CD4-positive, alpha-beta T cell treated with Interleukin-1 beta for 1 hour (primary cell): Measurements from ENCODE around the gene VGLL1.

Source experiments
- DNase-seq, 2 donors: peaks; one replicate each; pipeline ENCODE4 v3.0.0-alpha.2; 2020 to 2022

The VGLL1 gene, protein sequence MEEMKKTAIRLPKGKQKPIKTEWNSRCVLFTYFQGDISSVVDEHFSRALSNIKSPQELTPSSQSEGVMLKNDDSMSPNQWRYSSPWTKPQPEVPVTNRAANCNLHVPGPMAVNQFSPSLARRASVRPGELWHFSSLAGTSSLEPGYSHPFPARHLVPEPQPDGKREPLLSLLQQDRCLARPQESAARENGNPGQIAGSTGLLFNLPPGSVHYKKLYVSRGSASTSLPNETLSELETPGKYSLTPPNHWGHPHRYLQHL

DNA sequence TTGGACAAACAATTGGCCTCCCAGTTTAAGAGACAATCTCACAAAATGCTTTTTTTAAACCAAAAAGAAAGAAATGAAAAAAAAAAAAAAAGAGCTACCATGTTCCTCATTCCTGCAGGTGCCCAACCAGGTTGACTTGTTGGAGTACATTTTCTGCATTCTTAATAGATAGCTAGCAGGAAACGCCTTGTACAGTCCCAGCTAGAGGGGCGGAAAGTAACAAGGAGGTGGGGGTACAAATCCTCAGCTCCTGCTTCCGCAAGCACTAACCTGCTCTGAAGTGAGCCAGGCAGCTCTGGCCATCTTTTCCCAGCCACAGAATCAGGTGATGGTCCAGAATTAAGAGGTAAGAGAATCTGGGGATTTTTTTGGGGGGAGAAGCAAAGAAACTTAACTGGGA lies at the start of gene VGLL1:
VGLL1 (plus strand) TSS at position 265 of the 400 bp plus-strand sequence. CDS start 3,806 bp downstream, outside the sequence.
- no peak for DNase-seq

DNA sequence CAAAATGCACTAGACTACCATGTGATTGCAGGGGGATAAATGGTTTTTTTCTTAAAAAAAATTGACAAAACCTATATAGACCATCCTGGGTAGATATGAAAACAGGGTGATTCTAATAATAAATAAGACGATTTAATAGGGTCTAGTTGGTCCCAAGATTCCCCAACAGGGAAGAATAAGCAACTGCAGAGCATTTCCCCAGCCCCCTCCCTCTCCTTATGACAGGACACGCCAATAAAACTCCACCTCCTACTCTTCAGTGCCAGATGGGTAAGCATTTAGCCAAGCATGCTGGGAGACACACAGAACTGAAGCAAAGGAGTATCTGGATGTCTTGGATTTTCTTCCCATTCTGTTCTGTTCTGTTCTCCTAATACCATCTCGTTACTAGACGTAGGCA lies 44.4 kb upstream of the VGLL1 start, which contains the start of gene BRS3:
BRS3 (plus strand) TSS at position 301 of the 400 bp plus-strand sequence. CDS start 168 bp downstream, outside the sequence.
- no peak for DNase-seq

DNA sequence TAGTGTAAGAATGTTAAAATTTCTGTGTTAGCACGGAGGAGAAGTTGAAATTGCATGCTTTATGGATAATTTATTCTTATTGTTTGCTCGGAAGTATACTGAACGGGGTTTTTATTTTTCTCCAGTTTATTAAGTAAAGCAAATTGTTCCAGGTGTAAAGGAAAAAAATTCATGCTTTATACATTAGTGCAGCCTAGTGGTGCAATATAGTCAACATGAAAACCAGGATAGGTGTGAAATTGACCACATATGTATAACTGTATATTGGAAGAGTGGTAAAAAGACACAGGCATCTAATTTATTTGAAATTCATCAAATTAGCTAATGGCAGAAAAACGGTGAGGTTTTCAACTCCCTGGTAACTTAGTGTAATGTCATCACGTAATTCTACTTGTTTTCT lies 43.3 kb upstream of the VGLL1 start:
- DNase-seq, result no peak

DNA sequence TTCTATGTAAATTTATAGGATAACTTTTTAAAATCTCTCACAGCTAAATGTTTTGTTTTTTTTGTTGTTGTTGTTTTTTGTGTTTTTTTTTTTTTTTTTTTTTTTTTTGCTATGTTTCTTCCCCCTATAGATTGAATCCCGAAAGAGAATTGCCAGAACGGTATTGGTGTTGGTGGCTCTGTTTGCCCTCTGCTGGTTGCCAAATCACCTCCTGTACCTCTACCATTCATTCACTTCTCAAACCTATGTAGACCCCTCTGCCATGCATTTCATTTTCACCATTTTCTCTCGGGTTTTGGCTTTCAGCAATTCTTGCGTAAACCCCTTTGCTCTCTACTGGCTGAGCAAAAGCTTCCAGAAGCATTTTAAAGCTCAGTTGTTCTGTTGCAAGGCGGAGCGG lies 40.2 kb upstream of the VGLL1 start:
- no peak for DNase-seq

DNA sequence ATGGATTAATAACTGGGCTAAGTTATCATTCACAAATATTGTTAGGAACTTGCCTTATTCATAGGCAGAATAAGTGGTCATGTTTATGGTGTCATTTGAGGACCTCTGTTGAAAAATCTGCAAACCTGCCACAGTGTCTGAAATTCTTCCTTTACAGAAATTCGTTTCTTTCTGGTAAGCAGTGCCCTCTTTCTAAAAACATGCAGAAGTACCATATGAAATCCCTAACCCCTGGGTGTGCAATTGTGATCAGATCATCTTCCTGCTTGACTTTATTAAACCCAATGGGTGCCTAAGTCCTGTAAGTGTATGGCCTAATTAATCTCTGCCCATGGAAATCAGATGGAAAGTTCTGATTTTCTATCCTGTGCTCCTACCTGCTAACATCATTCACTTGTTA lies 39.0 kb upstream of the VGLL1 start:
- no peak for DNase-seq

DNA sequence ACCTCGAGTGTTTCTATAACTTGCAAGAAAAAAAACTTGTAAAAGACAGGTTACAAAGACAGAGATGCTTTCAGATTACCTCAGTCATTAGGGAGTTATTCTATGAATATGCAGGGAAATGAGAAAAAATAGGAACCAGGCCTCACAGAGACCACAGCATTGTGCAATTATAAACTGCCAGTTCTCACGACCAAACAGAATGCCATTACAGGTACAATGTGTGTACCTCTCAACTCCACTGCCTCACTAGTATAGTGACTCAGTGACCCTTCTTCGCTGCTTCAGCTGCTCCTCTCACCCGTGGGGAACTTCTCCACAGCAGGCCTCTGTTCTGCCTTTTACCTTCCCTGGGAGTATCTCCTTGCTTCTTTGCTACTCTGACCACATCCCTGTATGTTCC lies 37.0 kb upstream of the VGLL1 start:
- no peak for DNase-seq

DNA sequence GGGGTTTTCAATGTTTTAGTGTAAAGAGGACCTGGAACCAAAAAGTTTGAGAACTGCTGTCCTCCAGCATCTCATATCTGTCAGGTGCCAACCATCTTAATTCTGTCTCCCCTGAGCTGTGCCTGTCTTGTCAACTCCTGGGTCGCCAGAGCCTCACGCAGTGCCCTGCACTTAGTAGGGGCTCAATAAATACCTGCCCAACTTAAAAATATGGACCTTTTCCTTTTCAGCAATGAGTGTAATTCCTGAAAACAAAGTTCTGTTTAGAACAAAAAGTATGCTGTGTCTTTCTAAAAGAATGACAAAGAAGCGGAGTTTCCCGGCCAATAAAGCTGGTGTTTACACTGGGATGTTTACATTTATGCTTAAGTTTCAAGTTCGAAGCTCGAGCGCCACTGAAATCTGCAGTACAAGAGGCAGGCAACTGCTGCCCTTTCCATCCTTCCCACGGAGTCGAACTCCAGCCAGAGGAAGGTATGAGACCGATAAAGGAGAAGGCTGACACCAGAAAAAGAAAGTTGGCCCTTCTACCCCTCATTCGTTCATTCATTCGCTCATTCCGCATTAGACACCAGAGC lies 35.7 kb upstream of the VGLL1 start:
- no peak for DNase-seq

DNA sequence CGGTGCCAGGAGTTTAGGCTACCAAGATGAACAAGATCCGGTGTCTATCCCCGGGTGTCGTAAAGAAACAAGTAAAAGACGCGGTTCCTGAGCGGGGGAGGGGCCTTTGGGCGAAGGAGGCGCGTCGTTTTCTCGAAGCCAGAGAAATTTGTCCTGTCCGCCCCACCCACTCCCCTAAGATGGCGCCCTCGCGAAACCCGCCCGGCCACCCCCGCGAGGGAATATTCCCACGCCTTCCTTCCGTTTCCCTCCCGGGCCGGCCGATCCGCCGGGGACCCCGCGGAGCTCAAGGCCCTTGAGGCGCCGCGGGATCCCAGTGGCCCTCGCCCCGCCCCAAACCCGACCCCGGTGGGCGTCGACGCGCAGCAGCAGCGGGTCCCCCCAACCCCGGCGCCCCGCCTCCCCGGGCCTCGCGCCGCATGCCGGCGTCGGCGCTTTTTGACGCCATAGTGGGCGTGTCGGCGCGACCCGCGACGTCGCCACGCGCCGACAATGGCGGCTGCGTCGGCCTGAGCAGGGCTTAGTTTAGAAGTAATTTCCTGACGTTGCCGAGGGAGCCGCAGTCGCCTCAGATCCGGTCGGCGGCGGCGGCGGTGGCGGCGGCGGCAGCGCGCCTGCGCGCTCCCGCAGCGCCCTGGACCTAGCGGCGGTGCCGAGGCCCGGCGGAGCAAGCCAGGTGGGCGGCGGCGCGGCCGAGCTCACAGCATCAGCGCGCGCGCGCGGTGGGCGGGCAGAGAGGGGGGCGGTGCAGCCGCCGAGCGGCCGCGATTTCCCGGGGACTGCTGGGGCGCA lies 35.1 kb upstream of the VGLL1 start:
- DNase-seq, result peak; percentile 90

DNA sequence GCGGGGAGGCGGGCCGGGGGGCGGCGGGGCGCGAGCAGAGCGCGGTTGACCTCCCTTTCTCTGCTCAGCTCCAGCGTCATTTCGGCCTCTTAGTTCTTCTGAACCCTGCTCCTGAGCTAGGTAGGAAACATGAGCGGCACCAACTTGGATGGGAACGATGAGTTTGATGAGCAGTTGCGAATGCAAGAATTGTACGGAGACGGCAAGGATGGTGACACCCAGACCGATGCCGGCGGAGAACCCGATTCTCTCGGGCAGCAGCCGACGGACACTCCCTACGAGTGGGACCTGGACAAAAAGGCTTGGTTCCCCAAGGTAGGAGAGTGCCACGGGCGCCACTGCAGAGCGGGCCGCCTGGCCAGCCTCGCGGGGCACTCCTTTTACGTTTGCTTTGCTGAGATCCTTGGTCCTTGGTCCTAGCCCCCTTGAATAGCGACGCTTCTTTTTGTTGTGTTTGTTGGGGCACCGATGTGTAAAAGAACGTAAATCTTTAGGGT lies 34.4 kb upstream of the VGLL1 start, which contains the start of gene HTATSF1:
HTATSF1 (plus strand) TSS at position 37 of the 497 bp plus-strand sequence; CDS start at position 130, 93 bp downstream.
- no peak for DNase-seq

DNA sequence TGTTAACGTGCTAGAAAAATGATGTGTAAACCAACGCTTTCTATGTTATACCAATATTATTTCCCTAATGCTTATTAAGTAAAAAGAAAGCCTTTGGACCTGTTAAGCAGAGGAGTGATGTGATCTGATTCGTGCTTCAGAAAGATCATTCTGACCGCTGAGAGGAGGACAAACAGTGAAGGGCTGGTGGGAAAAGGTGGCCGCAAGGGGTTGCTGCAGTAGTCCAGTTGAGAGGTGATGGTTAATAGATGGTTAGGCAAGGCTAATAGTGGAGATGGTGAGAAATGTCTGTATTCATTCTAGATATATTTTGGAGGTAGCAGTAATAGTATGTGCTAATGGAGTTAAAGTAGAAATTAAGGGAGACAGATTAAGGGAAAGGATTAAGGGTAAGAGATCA lies 12.9 kb upstream of the VGLL1 start:
- no peak for DNase-seq

DNA sequence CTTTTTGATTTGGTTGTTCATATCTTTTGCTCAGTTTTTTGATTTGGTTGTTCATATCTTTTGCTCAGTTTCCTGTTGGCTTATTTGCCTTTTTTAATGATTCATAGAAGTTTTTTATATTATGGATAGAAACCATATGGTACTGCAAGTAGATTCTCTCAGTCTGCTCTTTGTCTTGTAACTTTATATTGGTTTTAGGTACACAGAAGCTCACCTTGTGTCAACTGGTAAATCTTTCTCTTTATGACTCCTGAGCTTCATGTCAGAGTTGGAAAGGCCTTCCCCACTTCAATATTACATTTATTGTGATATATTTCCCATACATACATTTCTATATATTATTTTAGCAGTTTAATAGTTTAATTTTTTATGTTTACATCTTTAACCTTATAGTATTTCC lies 8.2 kb upstream of the VGLL1 start:
- DNase-seq, result no peak

DNA sequence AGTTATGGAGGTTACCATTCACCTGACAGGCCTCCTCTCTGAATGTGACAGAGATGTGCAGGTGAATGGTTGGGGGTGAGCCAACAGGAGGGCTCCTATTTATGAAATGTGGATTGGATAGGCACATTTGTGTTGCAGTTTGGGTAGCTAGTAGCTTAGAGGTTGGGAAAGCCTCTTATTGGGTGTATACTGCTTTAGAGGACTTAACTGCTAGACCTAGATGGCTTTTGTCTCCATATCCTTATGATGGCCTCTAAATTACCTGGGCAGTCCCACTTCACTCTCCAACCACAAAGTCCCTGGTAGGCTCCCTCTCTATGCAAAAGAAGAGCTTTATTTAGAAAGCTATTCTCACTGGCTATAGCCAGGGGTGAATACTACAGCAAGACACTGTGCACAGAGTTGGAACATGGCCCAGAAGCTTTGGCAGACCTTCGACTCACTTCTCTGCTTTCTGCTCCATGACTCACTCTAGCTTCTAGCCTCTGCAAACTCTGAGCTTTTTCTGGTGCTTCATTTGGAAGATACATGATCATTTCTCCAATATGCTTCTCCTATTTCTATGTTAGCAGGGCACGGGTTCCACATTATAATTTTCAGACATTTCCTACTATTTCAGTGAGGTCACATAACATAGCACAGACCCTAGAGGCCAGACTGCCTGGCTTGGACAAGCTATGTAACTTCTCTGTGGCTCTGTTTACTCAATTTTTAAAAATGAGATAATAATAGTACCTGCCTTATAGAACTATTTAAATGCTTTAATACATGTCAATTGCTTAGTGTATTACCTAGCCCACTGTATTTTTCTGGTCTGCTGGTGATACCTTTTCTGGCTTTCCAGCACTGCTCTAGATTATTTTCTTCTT lies 6.0 kb upstream of the VGLL1 start:
- DNase-seq, result no peak

DNA sequence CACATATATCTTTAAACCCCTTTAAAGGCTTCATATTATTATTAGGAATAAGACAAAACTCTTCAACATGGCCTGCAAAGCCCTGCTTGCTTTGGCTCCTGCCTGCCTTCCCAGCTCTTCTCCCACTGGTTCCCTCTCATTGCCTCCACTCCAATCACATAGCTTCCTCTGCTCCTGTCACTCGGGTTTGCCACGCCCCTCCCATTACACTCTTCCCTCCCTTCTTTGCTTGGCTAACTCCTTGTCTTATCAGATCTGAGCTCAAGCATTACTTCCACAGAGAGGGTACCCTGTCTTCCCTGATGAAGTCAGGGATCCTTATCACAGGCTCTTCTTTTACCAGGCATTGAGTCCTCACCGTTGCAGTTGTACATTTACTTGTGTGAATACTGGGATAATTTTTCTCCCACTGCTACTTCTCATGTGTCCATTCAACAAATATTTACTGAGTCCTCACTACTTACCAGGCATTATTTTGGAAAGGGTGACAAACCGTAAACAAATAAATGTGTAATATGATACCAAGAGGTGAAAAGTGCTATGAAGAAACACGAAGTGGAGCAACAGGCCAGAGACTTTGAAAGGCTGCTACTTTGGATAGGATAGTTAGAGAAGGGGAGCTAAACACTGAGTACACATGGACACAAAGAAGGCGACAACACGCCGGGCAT lies 3.2 kb upstream of the VGLL1 start:
- no peak for DNase-seq

DNA sequence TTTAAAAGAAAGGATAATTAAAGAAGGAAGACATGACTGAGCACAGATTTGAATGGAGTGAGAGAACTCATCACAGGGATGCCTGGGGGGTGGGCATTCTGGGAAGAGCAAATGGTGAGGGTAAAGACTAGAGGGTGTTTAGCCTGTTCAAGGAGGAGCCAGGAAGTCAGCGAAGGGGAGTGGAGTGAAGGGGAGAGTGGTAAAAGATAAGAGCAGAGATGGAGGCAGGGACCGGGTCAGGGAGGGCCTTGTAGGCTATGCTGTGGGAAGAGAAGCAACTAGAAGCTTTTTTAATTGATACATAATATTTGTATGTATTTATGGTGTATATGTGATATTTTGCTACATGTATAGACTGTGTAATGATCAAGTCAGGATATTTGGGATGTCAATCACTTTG lies 2.2 kb upstream of the VGLL1 start:
- DNase-seq, result no peak

DNA sequence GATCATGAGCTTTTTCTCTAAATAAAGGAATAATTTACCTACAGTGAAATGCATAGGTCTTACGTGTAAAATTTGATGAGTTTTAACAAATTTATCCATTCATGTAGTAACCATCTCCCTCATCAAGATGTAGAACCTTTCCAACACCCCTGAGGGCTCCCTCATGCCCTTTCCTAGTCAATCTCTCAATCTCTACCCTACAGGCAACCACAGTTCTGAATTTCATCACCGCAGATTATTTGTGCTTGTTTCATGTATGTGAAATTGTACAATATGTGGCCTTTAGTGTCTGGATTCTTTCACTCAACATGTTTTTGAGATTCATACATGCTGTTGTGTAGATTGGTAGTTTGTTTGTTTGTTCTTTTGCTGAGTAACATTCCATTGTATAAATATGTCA lies 2.1 kb downstream of the VGLL1 start:
- DNase-seq, result no peak

DNA sequence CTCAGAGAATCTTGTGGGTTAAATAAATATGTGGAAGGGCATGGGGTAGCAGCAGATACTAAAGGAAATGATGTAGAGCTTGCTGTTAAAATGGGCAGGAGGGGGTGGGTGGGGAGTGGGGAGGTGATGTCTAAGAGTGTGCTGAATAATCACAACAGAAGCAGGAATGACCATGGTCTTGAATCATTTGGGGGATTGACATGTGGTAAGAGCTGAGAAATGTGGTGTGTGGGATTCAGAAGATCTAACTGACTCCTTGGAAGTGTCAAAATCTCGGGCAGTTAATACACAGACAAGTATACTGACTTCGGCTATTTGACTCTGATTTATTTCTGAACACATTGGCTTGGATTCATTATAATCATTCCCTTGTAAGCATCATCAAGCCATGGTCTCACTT lies 6.8 kb downstream of the VGLL1 start:
- DNase-seq, result no peak

DNA sequence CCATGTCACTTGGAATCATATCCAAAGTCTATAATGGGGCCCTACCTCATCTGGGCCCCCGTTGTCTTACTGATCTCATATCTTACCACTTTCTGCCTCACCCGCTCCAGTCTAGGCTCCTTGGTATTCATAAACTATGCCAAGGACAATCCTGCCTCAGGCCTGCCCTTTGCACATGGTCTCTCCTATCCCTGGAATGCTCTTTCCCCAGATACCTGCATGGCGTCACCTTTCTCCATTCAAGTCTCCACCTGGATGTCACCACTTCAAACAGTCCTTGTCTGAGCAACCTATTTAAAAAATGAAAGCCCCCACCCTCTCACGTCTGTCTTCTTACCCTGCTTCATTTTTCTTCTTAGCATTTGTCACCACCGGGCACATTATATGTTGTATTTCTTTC lies 8.2 kb downstream of the VGLL1 start:
- DNase-seq, result no peak

DNA sequence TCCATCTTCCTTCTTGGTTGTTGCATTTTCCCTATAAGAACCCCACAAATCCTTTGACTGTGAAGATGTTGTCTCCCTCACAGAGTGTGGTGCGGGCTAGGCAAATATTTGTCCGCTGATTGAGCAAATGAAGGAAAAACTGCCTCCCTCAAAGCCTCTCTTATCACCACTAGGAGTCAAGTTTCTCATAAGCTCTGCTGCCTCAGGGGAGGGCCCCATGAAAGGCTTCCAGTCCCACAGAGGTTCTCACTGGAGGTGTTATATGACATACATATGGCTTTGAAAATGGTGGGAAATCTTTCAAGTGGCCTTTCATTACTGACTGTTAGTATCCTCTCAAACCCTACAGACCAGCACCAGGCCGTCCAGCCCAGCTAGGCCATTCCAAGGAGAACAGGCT lies 9.3 kb downstream of the VGLL1 start:
- DNase-seq, result no peak

DNA sequence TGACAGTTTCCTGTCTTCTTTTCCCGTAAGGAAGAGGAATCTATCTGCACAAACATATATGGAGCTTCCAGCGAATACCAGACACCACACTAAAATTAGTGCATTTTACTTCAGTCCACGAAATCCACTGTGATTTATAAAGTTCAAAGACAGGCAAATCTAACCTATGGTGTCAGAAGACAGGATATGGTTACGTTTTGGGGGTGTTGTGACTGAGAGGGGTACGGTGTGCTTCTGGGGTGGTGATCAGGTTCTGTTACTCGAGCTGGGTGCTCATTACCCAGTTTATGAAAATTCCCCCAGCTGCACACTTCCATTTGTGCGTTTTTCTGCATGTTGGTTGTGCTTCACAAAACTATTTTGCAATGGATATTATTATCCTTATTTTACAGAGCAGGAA lies 10.3 kb downstream of the VGLL1 start:
- no peak for DNase-seq

DNA sequence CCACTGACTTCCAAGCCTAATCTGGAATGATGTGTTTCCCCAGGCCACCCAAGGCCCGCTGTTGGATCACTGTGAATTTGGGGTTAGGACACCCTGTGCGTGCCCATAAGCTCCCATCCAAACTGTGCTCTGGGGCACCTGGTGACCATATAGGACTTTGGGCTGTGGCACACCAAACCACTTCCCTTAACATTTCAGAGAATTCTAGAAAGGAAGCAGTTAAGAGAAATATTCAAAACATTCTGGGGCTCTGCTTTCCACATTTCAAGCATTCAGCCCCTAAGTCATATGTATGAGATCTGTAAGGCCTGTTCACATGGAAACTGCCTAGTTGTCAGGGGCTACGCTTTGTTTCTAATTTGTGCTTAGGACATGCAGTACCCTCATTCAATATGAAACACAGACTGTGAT lies 14.4 kb downstream of the VGLL1 start:
- peak in 1 of 2 donors; percentile 7 for DNase-seq

DNA sequence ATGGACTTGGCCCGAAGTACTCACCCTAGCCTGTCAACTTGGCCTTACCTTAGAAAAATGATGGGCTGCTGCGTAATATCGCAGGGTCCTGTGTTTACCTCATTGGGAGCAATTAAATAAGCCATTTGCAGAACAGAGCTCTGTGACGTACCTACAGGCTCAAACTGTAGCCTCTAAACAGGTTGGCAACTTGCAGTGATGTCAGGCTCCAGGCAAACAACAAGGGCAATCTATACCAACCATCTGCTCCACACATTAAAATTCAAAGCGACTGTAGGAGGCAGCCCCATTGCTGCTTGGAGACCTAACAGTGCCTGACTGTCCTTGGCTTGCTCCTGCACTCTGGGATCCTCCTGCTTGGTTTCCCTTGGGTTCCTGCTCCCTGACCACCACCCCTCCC lies 17.2 kb downstream of the VGLL1 start:
- DNase-seq, result no peak

DNA sequence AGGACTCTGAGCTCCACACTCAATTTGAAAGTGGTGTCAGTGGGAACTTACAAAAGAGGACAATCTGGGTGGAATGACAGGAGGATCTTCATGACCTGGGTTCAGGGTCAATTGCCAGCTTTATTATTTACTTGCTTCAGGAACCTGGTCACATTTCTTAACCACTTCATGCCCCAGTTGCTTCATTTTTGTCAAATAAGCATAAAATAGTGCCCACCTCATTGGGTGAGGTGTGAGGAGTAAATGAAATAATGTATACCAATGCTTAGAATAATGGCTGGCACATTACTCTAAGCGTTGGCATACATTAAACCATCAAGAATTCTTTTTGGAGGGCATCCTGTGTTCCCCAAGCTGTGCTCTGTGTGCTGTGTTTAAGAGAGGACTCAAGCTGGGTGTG lies 19.4 kb downstream of the VGLL1 start:
- no peak for DNase-seq
